Bladder microvascular endothelial cell (primary cell): ENCODE measurements around the gene A3GALT2. TPM values are rescaled to one million over a fixed set of nuclear protein-coding genes. Genes with fewer than 3 reads are reported as not detected.

ENCODE experiments used
- total RNA-seq: library from RNA; depleted of rRNA; stranded (reverse); fragments of >200 nt; gene quantifications from 2 replicates; pipeline ENCODE4 v1.2.3, GENCODE V29; 2014

Gene A3GALT2
- total RNA-seq = not detected in 2 replicates

DNA sequence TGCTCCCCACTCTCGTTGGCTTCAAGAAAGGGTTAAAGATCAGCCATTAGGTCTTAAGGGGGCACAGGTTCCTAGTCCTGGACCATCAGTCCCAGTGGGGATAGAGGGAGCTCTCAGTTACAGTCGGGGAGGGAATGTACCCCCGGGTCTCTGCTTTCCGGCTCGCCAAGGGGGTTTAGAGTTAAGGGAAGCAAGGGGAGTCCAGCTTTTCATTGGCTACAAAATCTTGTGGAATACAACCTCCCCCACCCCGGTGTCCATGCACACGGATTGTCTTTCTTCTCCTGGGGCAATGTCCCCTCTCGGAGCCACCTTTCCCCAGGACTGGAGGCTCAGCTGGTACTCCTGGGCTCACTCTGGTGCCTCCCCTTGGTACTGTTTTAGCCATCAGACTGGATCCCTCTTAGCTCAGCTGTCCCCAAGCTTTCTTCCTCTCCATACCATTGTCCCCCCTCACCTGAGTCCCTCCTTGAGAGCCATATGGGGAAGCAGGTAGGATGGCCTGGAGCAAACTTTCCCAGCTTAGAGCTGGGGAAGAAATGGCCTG lies at the start of gene A3GALT2:
Gene A3GALT2, minus strand, starts transcription at position 480 of the 547 bp plus-strand sequence. Its CDS starts 0 bp downstream, at position 480.

Other genes with a start within 250 kb of the A3GALT2 start
- 0.16 and 0.76 TPM in 2 replicates for gene AZIN2, start 239.9 kb downstream of the A3GALT2 start, total RNA-seq
- gene TRIM62, start 139.1 kb downstream of the A3GALT2 start, total RNA-seq = 0.97 and 2.6 TPM in 2 replicates
- 2.8 and 7.9 TPM in 2 replicates for gene ZNF362, start 64.6 kb downstream of the A3GALT2 start, total RNA-seq
- 54.1 and 75.1 TPM in 2 replicates for gene PHC2, start 110.0 kb upstream of the A3GALT2 start, total RNA-seq
- gene ZSCAN20, start 151.5 kb upstream of the A3GALT2 start, total RNA-seq = 5.2 and 9.3 TPM in 2 replicates